OCI-LY7 (cell line): ENCODE measurements around the gene CPEB4. TPM values are rescaled to one million over a fixed set of nuclear protein-coding genes. Genes with fewer than 3 reads are reported as not detected.

Experiments used
- BruUV-seq: library from RNA; stranded (reverse); fragments of 400-500 nt; replicated peaks from 2 replicates; lab custom pipeline; 2021; lab: Mats Ljungman, UMichigan
- CTCF ChIA-PET: fragments of 300-600 bp; sonication (Branson Sonifier 250); formaldehyde crosslinking; loops from one replicate; lab custom pipeline; 2022; ENCODE audit warnings: antibody characterized with exemption; ENCODE audit not compliant: unreplicated experiment; lab: Charles Lee
- POLR2A ChIA-PET: fragments of 300-600 bp; sonication (Branson Sonifier 250); formaldehyde crosslinking; loops from one replicate; lab custom pipeline; 2022; ENCODE audit warnings: antibody characterized with exemption; lab: Charles Lee
- DNase-seq: peaks from one replicate; pipeline ENCODE4 v3.0.0-alpha.2; 2015; ENCODE audit warnings: low spot score
- H2AFZ ChIP-seq: fragments of 200-600 bp; sonication (generic), shearing (Covaris generic); 2 replicates; pipeline ENCODE4 v1.6.1; 2014; ENCODE audit warnings: mild to moderate bottlenecking, antibody characterized with exemption, low read length, moderate library complexity
- H3K27ac ChIP-seq: fragments of 200-600 bp; sonication (generic); 2 replicates; pipeline ENCODE4 v1.5.1; 2014; ENCODE audit warnings: mixed run types, low read depth, mild to moderate bottlenecking, moderate library complexity, low read length, inconsistent platforms; ENCODE audit not compliant: poor library complexity, severe bottlenecking
- H3K36me3 ChIP-seq: fragments of 200-600 bp; sonication (generic); 2 replicates; pipeline ENCODE4 v1.6.1; 2014; ENCODE audit warnings: mild to moderate bottlenecking, antibody characterized with exemption, low read length, moderate library complexity, mixed read lengths; ENCODE audit not compliant: insufficient read depth
- H3K4me1 ChIP-seq: fragments of 200-600 bp; sonication (generic); 2 replicates; pipeline ENCODE4 v1.5.1; 2014; ENCODE audit warnings: mild to moderate bottlenecking, low read length; ENCODE audit not compliant: insufficient read depth, poor library complexity, severe bottlenecking
- H3K4me2 ChIP-seq: fragments of 200-600 bp; sonication (generic); 2 replicates; pipeline ENCODE4 v1.6.1; 2014; ENCODE audit warnings: mild to moderate bottlenecking, low read length
- H3K4me3 ChIP-seq: fragments of 200-600 bp; sonication (generic); 2 replicates; pipeline ENCODE4 v1.5.1; 2014; ENCODE audit warnings: mild to moderate bottlenecking, low read depth, low read length; ENCODE audit not compliant: poor library complexity, severe bottlenecking
- H3K79me2 ChIP-seq: fragments of 200-600 bp; sonication (generic); 2 replicates; pipeline ENCODE4 v1.6.1; 2016; ENCODE audit warnings: low read depth, mild to moderate bottlenecking, low read length, moderate library complexity, mixed read lengths; ENCODE audit not compliant: insufficient read depth
- H3K9me2 ChIP-seq: fragments of 200-600 bp; sonication (generic); 2 replicates; pipeline ENCODE4 v1.6.1; 2016; ENCODE audit warnings: mild to moderate bottlenecking, low read length, mixed read lengths; ENCODE audit not compliant: insufficient read depth
- H3K9me3 ChIP-seq: fragments of 200-600 bp; sonication (generic); 2 replicates; pipeline ENCODE4 v1.6.1; 2014; ENCODE audit warnings: mild to moderate bottlenecking, mixed run types, low read length, mixed read lengths
- H4K20me1 ChIP-seq: fragments of 200-600 bp; sonication (generic); 2 replicates; pipeline ENCODE4 v1.6.1; 2014; ENCODE audit warnings: mild to moderate bottlenecking, antibody characterized with exemption, low read length, moderate library complexity, mixed read lengths; ENCODE audit not compliant: insufficient read depth
- CTCF ChIP-seq: fragments of 200-600 bp; sonication (generic); conservative IDR thresholded peaks from 2 replicates; pipeline ENCODE4 v1.5.1; 2014; ENCODE audit warnings: mild to moderate bottlenecking, antibody characterized with exemption, low read length, moderate library complexity, mixed read lengths
- EZH2phosphoT487 ChIP-seq: fragments of 200-600 bp; sonication (generic); IDR thresholded peaks from 2 replicates; pipeline ENCODE4 v1.6.1; 2018; ENCODE audit warnings: low read depth, borderline replicate concordance, mild to moderate bottlenecking, mixed run types, antibody characterized with exemption, low read length, moderate library complexity, mixed read lengths
- intact Hi-C: fragments of 100-400 bp; cut with micrococcal nuclease; formaldehyde crosslinking; loops from one replicate; pipeline ENCODE4 v1.10.0; 2022; ENCODE audit not compliant: unreplicated experiment
- total RNA-seq, 2 experiments: library from RNA; depleted of rRNA in 1 of 2; stranded (reverse); fragments of >200 nt in 1 of 2; shearing (Covaris generic) in 1 of 2; gene quantifications; 2 replicates each; pipeline ENCODE4 v1.2.3, GENCODE V29; 2014 to 2022

CPEB4 gene
- total RNA-seq, 2 experiments from 2014 or later, result 12.6 to 31.8 TPM

- no peak for DNase-seq
- no TSS peak for BruUV-seq
- ChIA-PET CTCF (no interaction called here), POLR2A (interaction anchor here (1.0 to 1.1 kb wide), 2 partner anchors 18 to 27 kb away, joined by 3 to 4 read pairs; no protein-coding TSS in a partner anchor)
- Histone ChIP-seq H3K4me3 (no peak overlapping the region), H3K9me2 (no peaks in the 10 kb centered on the region), H3K4me2 (no peak overlapping the region), H3K79me2 (no peaks in the 10 kb centered on the region), H2AFZ (no peak overlapping the region), H3K4me1 (no peaks in the 10 kb centered on the region), H3K36me3 (peaks cover 21% of the 10 kb centered on the region), H3K27ac (no peak overlapping the region), H4K20me1 (no peaks in the 10 kb centered on the region), H3K9me3 (no peaks in the 10 kb centered on the region)
- TF ChIP-seq EZH2phosphoT487, result no peak
- no peak for TF ChIP-seq CTCF
- intact Hi-C loops, result no loop called here
Observed at GRCh38 chr5:173962436-173962972, 74.4 kb downstream of the CPEB4 start.

GRCh38 chr5:173963182-173963838 lies 75.2 kb downstream of the CPEB4 start:
- Histone ChIP-seq H3K9me2 (no peaks in the 10 kb centered on the region), H3K4me2 (no peak overlapping the region), H3K9me3 (no peaks in the 10 kb centered on the region), H2AFZ (no peak overlapping the region), H3K4me3 (no peak overlapping the region), H3K4me1 (no peaks in the 10 kb centered on the region), H3K27ac (no peak overlapping the region), H3K36me3 (peaks cover 14% of the 10 kb centered on the region), H3K79me2 (no peaks in the 10 kb centered on the region), H4K20me1 (no peaks in the 10 kb centered on the region)
- no peak for TF ChIP-seq CTCF
- no peak for TF ChIP-seq EZH2phosphoT487
- ChIA-PET POLR2A (interaction anchor here (0.6 to 1.0 kb wide), 3 partner anchors 20 to 73 kb away, joined by 3 to 4 read pairs (median 4); no protein-coding TSS in a partner anchor), CTCF (no interaction called here)
- no peak for DNase-seq
- BruUV-seq, result no TSS peak
- intact Hi-C loops, result no loop called here

- no TSS peak for BruUV-seq
Observed at GRCh38 chr5:173963867-173964441, 75.8 kb downstream of the CPEB4 start.

More at GRCh38 chr5:173963867-173964441, 75.8 kb downstream of the CPEB4 start:
- Histone ChIP-seq H3K4me1 (no peaks in the 10 kb centered on the region), H3K9me3 (no peaks in the 10 kb centered on the region), H3K9me2 (no peaks in the 10 kb centered on the region), H2AFZ (no peak overlapping the region), H3K27ac (no peak overlapping the region), H3K79me2 (no peaks in the 10 kb centered on the region), H3K4me2 (no peak overlapping the region), H4K20me1 (no peaks in the 10 kb centered on the region), H3K36me3 (peaks cover 10% of the 10 kb centered on the region), H3K4me3 (no peak overlapping the region)
- no peak for TF ChIP-seq CTCF
- intact Hi-C loops, result no loop called here
- no peak for DNase-seq
- ChIA-PET CTCF (no interaction called here), POLR2A (interaction anchor here (0.6 to 0.9 kb wide), 2 partner anchors 21 to 72 kb away, joined by 3 to 4 read pairs; no protein-coding TSS in a partner anchor)
